T-cell (primary cell): ENCODE results near the gene HEPACAM. TPM values are rescaled to one million over a fixed set of nuclear protein-coding genes. Genes with fewer than 3 reads are reported as not detected.

ENCODE experiments used
- ATAC-seq, 4 experiments: fragments of 200-7000 bp in 3 of 4; fragments of 150-1000 bp in 1 of 4; cut with Tn5 transposase; replicated peaks in 1 of 4; 1 replicate in 3 of 4; 2 replicates in 1 of 4; pipeline ENCODE4 v1.10.0; 2021; ENCODE audit warnings: moderate library complexity in 3 of 4, mild to moderate bottlenecking in 2 of 4, moderate number of reproducible peaks in 1 of 4
- CTCF ChIA-PET, 2 donors: fragments of 300-600 bp; sonication (Branson Sonifier 250); formaldehyde crosslinking; loops; one replicate each; lab custom pipeline; 2022; ENCODE audit warnings: antibody characterized with exemption in 2 of 2; lab: Charles Lee
- POLR2A ChIA-PET, 2 donors: fragments of 300-600 bp; sonication (Branson Sonifier 250); formaldehyde crosslinking; loops; one replicate each; lab custom pipeline; 2022; ENCODE audit warnings: antibody characterized with exemption in 2 of 2; lab: Charles Lee
- DNase-seq, 35 experiments: peaks; one replicate each; pipeline versions ENCODE4 v3.0.0 to v3.0.0-alpha.2; 2013 to 2023
- H3K27ac ChIP-seq: one replicate; pipeline ENCODE4 v1.5.1; 2013; ENCODE audit warnings: low read length
- H3K27me3 ChIP-seq, 2 experiments: replicated peaks in 1 of 2; 1 replicate in 1 of 2; 2 replicates in 1 of 2; pipeline versions ENCODE4 v1.6.1 to v1.7.0; 2013; ENCODE audit warnings: low read length in 1 of 2, mixed read lengths in 1 of 2; ENCODE audit not compliant: control insufficient read depth in 2 of 2, insufficient read depth in 2 of 2; ENCODE audit errors: extremely low read depth in 1 of 2
- H3K36me3 ChIP-seq, 2 donors: 1 replicate in 1 of 2; 2 replicates in 1 of 2; pipeline versions ENCODE4 v1.6.1 to v1.7.0; 2013; ENCODE audit warnings: low read length in 1 of 2; ENCODE audit not compliant: control insufficient read depth in 2 of 2, insufficient read depth in 1 of 2; ENCODE audit errors: extremely low read depth in 1 of 2
- H3K4me1 ChIP-seq, 2 experiments: 1 replicate in 1 of 2; 2 replicates in 1 of 2; pipeline versions ENCODE4 v1.6.1 to v1.7.0; 2013; ENCODE audit warnings: low read length in 2 of 2, mixed read lengths in 1 of 2; ENCODE audit not compliant: insufficient read depth in 2 of 2, control insufficient read depth in 1 of 2; ENCODE audit errors: extremely low read depth in 1 of 2
- H3K4me3 ChIP-seq, 2 donors: 1 replicate in 1 of 2; 2 replicates in 1 of 2; pipeline versions ENCODE4 v1.5.1 to v1.7.0; 2013; ENCODE audit warnings: mild to moderate bottlenecking in 2 of 2, low read length in 1 of 2, moderate library complexity in 1 of 2; ENCODE audit not compliant: control insufficient read depth in 1 of 2; ENCODE audit errors: extremely low read depth in 1 of 2
- H3K9me3 ChIP-seq: 2 replicates; pipeline ENCODE4 v1.7.0; 2013
- H3K27ac Mint-ChIP-seq, 2 donors: one replicate each; pipeline ENCODE4 v1.8.0; 2020 to 2021; ENCODE audit warnings: mild to moderate bottlenecking in 2 of 2, mixed read lengths in 2 of 2
- H3K27me3 Mint-ChIP-seq, 2 donors: one replicate each; pipeline ENCODE4 v1.8.0; 2021 to 2022; ENCODE audit warnings: mixed read lengths in 2 of 2
- H3K36me3 Mint-ChIP-seq: one replicate; pipeline ENCODE4 v1.8.0; 2021; ENCODE audit warnings: mixed read lengths
- H3K4me1 Mint-ChIP-seq, 3 donors: one replicate each; pipeline ENCODE4 v1.8.0; 2020 to 2022; ENCODE audit warnings: mixed read lengths in 3 of 3, mild to moderate bottlenecking in 1 of 3
- H3K4me3 Mint-ChIP-seq, 3 donors: one replicate each; pipeline ENCODE4 v1.8.0; 2020 to 2022; ENCODE audit warnings: mild to moderate bottlenecking in 3 of 3, mixed read lengths in 3 of 3, moderate library complexity in 3 of 3
- H3K9me3 Mint-ChIP-seq, 3 donors: one replicate each; pipeline ENCODE4 v1.8.0; 2020 to 2022; ENCODE audit warnings: mixed read lengths in 3 of 3
- WGBS: methylation state at CpG from one replicate; pipeline ENCODE4 v1.1.5; 2013; ENCODE audit warnings: missing lambda C conversion rate; ENCODE audit not compliant: insufficient coverage; 5-methylcytosine and 5-hydroxymethylcytosine counted together
- total RNA-seq, 35 experiments: library from RNA in 6 of 35; stranded (reverse) in 6 of 35; fragments of 120-200 nt in 1 of 35; gene quantifications; one replicate each; pipeline versions ENCODE4 v1.2.1 to v1.2.4 and lab custom pipeline; 2013 to 2026

Gene HEPACAM
- total RNA-seq, 5 donors from 2014 or later (not counting 1 experiment from before 2014, with no cell fraction given): not detected

- peak overlapping the region; percentile 68 for H3K27ac ChIP-seq
- peak overlapping the region; percentile 64 to 81 for H3K4me3 ChIP-seq
- Mint-ChIP-seq H3K4me3 (peak overlapping the region; percentile 83 to 84 (median 83)), H3K9me3 (no peaks in the 10 kb centered on the region), H3K27me3 (peaks cover 28 to 29% of the 10 kb centered on the region in 2 donors), H3K36me3 (no peaks in the 10 kb centered on the region), H3K4me1 (peaks cover 21 to 26% (median 23%) of the 10 kb centered on the region in 3 donors), H3K27ac (peak overlapping the region; percentile 39 to 72)
- peaks cover 0 to 24% of the 10 kb centered on the region in 2 experiments for H3K4me1 ChIP-seq
- WGBS: 32% methylated on average over 23 of the region's 30 CpGs
- no peaks in the 10 kb centered on the region for H3K36me3 ChIP-seq
- no peaks in the 10 kb centered on the region for H3K9me3 ChIP-seq
- CTCF ChIA-PET: interaction anchor here (0.6 to 1.4 kb wide), 32 partner anchors 11 to 1018 kb away, joined by 3 to 21 read pairs (median 3); partner anchors contain the start of genes CCDC15 (in 1 of the 2), ROBO3 (in 1 of the 2), STT3A (in 1 of the 2) and TBRG1 (in 1 of the 2)
- peaks cover 0 to 52% of the 10 kb centered on the region in 2 experiments for H3K27me3 ChIP-seq
- no peak for ATAC-seq
- no peak for DNase-seq
- POLR2A ChIA-PET: interaction anchor here in 1 of 2 donors (1.0 kb wide), 1 partner anchor 77 kb away, joined by 9 read pairs; the partner anchor contains the start of gene CCDC15
Observed at GRCh38 chr11:124876818-124877630, 58.8 kb downstream of the HEPACAM start.

- Mint-ChIP-seq H3K27me3 (peaks cover 30 to 35% of the 10 kb centered on the region in 2 donors), H3K4me1 (peaks cover 21 to 26% (median 23%) of the 10 kb centered on the region in 3 donors), H3K27ac (peak overlapping the region in 1 of 2 donors; percentile 72), H3K36me3 (no peaks in the 10 kb centered on the region), H3K4me3 (peak overlapping the region; percentile 83 to 84 (median 83)), H3K9me3 (no peaks in the 10 kb centered on the region)
- peak overlapping the region; percentile 64 to 81 for H3K4me3 ChIP-seq
- ATAC-seq (peak; percentile 93 to 96 (median 94)), DNase-seq (peak; percentile 54 to 87 (median 70))
- peaks cover 0 to 24% of the 10 kb centered on the region in 2 experiments for H3K4me1 ChIP-seq
- no peaks in the 10 kb centered on the region for H3K9me3 ChIP-seq
- ChIA-PET POLR2A (interaction anchor here (0.6 to 1.0 kb wide), 2 partner anchors 74 to 78 kb away, joined by 3 to 9 read pairs; partner anchors contain the start of gene CCDC15 (in 1 of the 2)), CTCF (interaction anchor here (0.6 to 1.4 kb wide), 33 partner anchors 10 to 1019 kb away, joined by 3 to 21 read pairs (median 3); partner anchors contain the start of genes CCDC15 (in 1 of the 2), ROBO3 (in 1 of the 2), STT3A (in 1 of the 2) and TBRG1 (in 1 of the 2))
- no peaks in the 10 kb centered on the region for H3K36me3 ChIP-seq
- peak overlapping the region; percentile 68 for H3K27ac ChIP-seq
- H3K27me3 ChIP-seq: peaks cover 0 to 53% of the 10 kb centered on the region in 2 experiments
- WGBS: 3% methylated on average over 67 of the region's 69 CpGs
Observed at GRCh38 chr11:124875943-124876817, 59.7 kb downstream of the HEPACAM start.

GRCh38 chr11:124875401-124875800 lies 60.4 kb downstream of the HEPACAM start:
- POLR2A ChIA-PET: interaction anchor here in 1 of 2 donors (0.6 kb wide), 1 partner anchor 73 kb away, joined by 3 read pairs; no protein-coding TSS in a partner anchor
- Mint-ChIP-seq H3K4me1 (peaks cover 21 to 26% (median 23%) of the 10 kb centered on the region in 3 donors), H3K9me3 (no peaks in the 10 kb centered on the region), H3K27ac (no peak overlapping the region), H3K36me3 (no peaks in the 10 kb centered on the region), H3K4me3 (peak overlapping the region; percentile 62 to 84 (median 73)), H3K27me3 (peaks cover 35 to 40% of the 10 kb centered on the region in 2 donors)
- DNase-seq (peak in 1 of 35 experiments; percentile 10), ATAC-seq (no peak)
- CTCF ChIA-PET: interaction anchor here in 1 of 2 donors (0.9 to 1.4 kb wide), 3 partner anchors 38 to 237 kb away, joined by 3 to 16 read pairs (median 4); no protein-coding TSS in a partner anchor
- no peak overlapping the region for H3K4me3 ChIP-seq
- no peaks in the 10 kb centered on the region for H3K9me3 ChIP-seq
- 71% methylated on average over 1 of the region's 3 CpGs for WGBS
- peaks cover 2 to 59% of the 10 kb centered on the region in 2 experiments for H3K27me3 ChIP-seq
- no peaks in the 10 kb centered on the region for H3K36me3 ChIP-seq
- H3K27ac ChIP-seq: no peak overlapping the region
- peaks cover 0 to 24% of the 10 kb centered on the region in 2 experiments for H3K4me1 ChIP-seq

GRCh38 chr11:124874571-124875255 lies 61.1 kb downstream of the HEPACAM start:
- ATAC-seq: no peak
- peaks cover 42 to 47% of the 10 kb centered on the region in 2 donors for H3K27me3 Mint-ChIP-seq
- peak overlapping the region; percentile 34 to 84 (median 55) for H3K4me3 Mint-ChIP-seq
- ChIA-PET CTCF (no interaction called here), POLR2A (no interaction called here)
- H3K36me3 ChIP-seq: no peaks in the 10 kb centered on the region
- no peaks in the 10 kb centered on the region for H3K9me3 Mint-ChIP-seq
- H3K27ac ChIP-seq: no peak overlapping the region
- H3K9me3 ChIP-seq: no peaks in the 10 kb centered on the region
- peak in 1 of 35 experiments; percentile 9 for DNase-seq
- no peak overlapping the region for H3K4me3 ChIP-seq
- 91% methylated on average over 5 of the region's 7 CpGs for WGBS
- H3K4me1 Mint-ChIP-seq: peaks cover 22 to 24% (median 23%) of the 10 kb centered on the region in 3 donors
- H3K27ac Mint-ChIP-seq: no peak overlapping the region
- H3K36me3 Mint-ChIP-seq: no peaks in the 10 kb centered on the region
- H3K27me3 ChIP-seq: peaks cover 9 to 66% of the 10 kb centered on the region in 2 experiments
- peaks cover 0 to 24% of the 10 kb centered on the region in 2 experiments for H3K4me1 ChIP-seq

GRCh38 chr11:124873951-124874350 lies 61.9 kb downstream of the HEPACAM start:
- Mint-ChIP-seq H3K36me3 (no peaks in the 10 kb centered on the region), H3K4me1 (peaks cover 27 to 30% (median 28%) of the 10 kb centered on the region in 3 donors), H3K4me3 (peak overlapping the region in 1 of 3 donors; percentile 84), H3K9me3 (no peaks in the 10 kb centered on the region), H3K27me3 (peaks cover 49 to 54% of the 10 kb centered on the region in 2 donors), H3K27ac (no peak overlapping the region)
- Histone ChIP-seq H3K4me3 (no peak overlapping the region), H3K27ac (no peak overlapping the region), H3K27me3 (peaks cover 11 to 73% of the 10 kb centered on the region in 2 experiments), H3K9me3 (no peaks in the 10 kb centered on the region), H3K36me3 (no peaks in the 10 kb centered on the region), H3K4me1 (peaks cover 0 to 30% of the 10 kb centered on the region in 2 experiments)
- ChIA-PET POLR2A (no interaction called here), CTCF (no interaction called here)
- 90% methylated on average over 3 of the region's 8 CpGs for WGBS
- ATAC-seq (no peak), DNase-seq (no peak)
